Measurements from ENCODE around the gene RABL2B.
"Not testable (repeated sequence)": the region's sequence is repeated elsewhere in the genome, so short reads cannot be mapped to it uniquely, and the experiment has no call there.

Gene RABL2B

DNA sequence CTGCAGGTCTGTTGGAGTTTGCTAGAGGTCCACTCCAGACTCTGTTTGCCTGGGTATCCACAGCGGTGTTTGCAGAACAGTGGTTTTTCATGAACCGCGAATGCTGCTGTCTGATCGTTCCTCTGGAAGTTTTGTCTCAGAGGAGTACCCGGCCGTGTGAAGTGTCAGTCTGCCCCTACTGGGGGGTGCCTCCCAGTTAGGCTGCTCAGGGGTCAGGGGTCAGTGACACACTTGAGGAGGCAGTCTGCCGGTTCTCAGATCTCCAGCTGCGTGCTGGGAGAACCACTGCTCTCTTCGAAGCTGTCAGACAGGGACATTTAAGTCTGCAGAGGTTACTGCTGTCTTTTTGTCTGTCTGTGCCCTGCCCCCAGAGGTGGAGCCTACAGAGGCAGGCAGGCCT, 27.0 kb downstream of the RABL2B start:
- H3K9ac ChIP-seq (ENCODE audit: low read length); H3K4me1 ChIP-seq (ENCODE audit: control insufficient read depth, insufficient read depth, low read length); H3K4me3 ChIP-seq (ENCODE audit: low read length); H3K27me3 ChIP-seq (ENCODE audit: control insufficient read depth, insufficient read depth, low read length); H3K36me3 ChIP-seq (ENCODE audit: control insufficient read depth, insufficient read depth, low read length); H3K9me3 ChIP-seq (ENCODE audit: control insufficient read depth, low read length): not testable (repeated sequence)

DNA sequence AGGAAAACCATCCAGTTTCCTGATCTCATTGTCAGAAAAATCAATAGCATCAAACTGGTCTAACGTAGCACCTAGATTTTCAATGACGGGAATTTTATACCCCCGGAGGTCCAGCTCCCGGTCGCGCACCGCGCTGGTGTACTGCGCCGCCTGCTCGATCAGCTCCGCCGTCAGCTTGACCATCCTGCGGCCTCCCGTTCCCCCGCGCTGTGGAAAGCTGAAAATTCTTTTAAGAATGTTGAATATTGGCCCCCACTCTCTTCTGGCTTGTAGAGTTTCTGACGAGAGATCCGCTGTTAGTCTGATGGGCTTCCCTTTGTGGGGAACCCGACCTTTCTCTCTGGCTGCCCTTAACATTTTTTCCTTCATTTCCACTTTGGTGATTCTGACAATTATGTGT, 28.2 kb downstream of the RABL2B start:
- not testable (repeated sequence) for H3K9me3 ChIP-seq (ENCODE audit: control insufficient read depth, low read length); H3K9ac ChIP-seq (ENCODE audit: low read length); H3K27me3 ChIP-seq (ENCODE audit: control insufficient read depth, insufficient read depth, low read length); H3K4me1 ChIP-seq (ENCODE audit: control insufficient read depth, insufficient read depth, low read length); H3K36me3 ChIP-seq (ENCODE audit: control insufficient read depth, insufficient read depth, low read length); H3K4me3 ChIP-seq (ENCODE audit: low read length)

GRCh38 chr22:50749302-50750074, 33.9 kb downstream of the RABL2B start:
- not testable (repeated sequence) for H3K4me1 ChIP-seq (ENCODE audit: control insufficient read depth, insufficient read depth, low read length); H3K36me3 ChIP-seq (ENCODE audit: control insufficient read depth, insufficient read depth, low read length)

DNA sequence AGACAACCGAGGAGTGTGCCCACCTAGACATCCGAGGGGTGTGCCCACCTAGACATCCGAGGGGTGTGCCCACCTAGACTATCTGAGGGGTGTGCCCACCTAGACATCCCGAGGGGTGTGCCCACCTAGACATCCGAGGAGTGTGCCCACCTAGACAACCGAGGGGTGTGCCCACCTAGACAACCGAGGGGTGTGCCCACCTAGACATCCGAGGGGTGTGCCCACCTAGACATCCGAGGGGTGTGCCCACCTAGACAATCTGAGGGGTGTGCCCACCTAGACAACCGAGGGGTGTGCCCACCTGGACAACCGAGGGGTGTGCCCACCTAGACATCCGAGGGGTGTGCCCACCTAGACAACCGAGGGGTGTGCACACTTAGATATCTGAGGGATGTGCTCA, 34.8 kb downstream of the RABL2B start:
- H3K36me3 ChIP-seq (ENCODE audit: control insufficient read depth, insufficient read depth, low read length); H3K4me3 ChIP-seq (ENCODE audit: low read length); H3K9ac ChIP-seq (ENCODE audit: low read length); H3K4me1 ChIP-seq (ENCODE audit: control insufficient read depth, insufficient read depth, low read length); H3K9me3 ChIP-seq (ENCODE audit: control insufficient read depth, low read length); H3K27me3 ChIP-seq (ENCODE audit: control insufficient read depth, insufficient read depth, low read length): not testable (repeated sequence)

More at GRCh38 chr22:50749302-50750074, 33.9 kb downstream of the RABL2B start:
- H3K9ac ChIP-seq (ENCODE audit: low read length); H3K9me3 ChIP-seq (ENCODE audit: control insufficient read depth, low read length); H3K4me3 ChIP-seq (ENCODE audit: low read length); H3K27me3 ChIP-seq (ENCODE audit: control insufficient read depth, insufficient read depth, low read length): not testable (repeated sequence)

DNA sequence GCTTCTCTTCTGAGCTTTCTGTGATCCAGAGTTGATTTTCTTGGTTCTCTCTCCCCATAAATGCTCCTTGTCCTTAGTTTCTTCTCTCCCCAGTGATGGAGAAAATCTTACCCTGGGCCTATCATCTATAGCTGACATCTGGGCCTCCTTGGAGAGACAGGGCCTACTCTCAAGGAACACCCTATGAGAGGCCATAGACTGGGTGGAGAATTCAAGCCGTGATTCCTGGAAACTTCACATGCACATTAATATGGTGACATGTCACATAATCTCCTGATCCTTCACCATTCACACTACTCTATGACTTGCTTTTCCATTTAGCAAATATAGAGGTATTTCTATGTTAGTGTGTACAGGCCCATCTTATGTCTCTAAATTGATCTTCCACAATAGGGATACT, 35.9 kb downstream of the RABL2B start:
- not testable (repeated sequence) for H3K27me3 ChIP-seq (ENCODE audit: control insufficient read depth, insufficient read depth, low read length); H3K9ac ChIP-seq (ENCODE audit: low read length); H3K4me1 ChIP-seq (ENCODE audit: control insufficient read depth, insufficient read depth, low read length); H3K4me3 ChIP-seq (ENCODE audit: low read length); H3K36me3 ChIP-seq (ENCODE audit: control insufficient read depth, insufficient read depth, low read length); H3K9me3 ChIP-seq (ENCODE audit: control insufficient read depth, low read length)

DNA sequence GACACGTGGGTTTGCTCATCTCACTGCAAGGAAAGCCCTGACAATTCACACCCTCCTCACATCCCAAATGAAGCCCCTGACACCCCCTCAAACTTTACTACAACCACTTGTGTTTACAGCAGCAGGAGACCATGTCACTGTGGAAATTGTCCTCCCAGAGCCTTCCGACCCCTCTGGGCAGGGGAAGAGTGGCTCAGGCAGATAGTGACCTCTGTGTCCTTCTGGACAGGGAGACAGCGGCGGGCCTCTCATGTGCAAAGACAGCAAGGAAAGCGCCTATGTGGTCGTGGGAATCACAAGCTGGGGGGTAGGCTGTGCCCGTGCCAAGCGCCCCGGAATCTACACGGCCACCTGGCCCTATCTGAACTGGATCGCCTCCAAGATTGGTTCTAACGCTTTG, 39.0 kb downstream of the RABL2B start:
- not testable (repeated sequence) for H3K36me3 ChIP-seq (ENCODE audit: control insufficient read depth, insufficient read depth, low read length); H3K27me3 ChIP-seq (ENCODE audit: control insufficient read depth, insufficient read depth, low read length); H3K4me3 ChIP-seq (ENCODE audit: low read length); H3K4me1 ChIP-seq (ENCODE audit: control insufficient read depth, insufficient read depth, low read length); H3K9ac ChIP-seq (ENCODE audit: low read length); H3K9me3 ChIP-seq (ENCODE audit: control insufficient read depth, low read length)

GRCh38 chr22:50740714-50741113, 42.7 kb downstream of the RABL2B start:
- H3K9me3 ChIP-seq (ENCODE audit: control insufficient read depth, low read length); H3K4me1 ChIP-seq (ENCODE audit: control insufficient read depth, insufficient read depth, low read length); H3K27me3 ChIP-seq (ENCODE audit: control insufficient read depth, insufficient read depth, low read length); H3K9ac ChIP-seq (ENCODE audit: low read length); H3K4me3 ChIP-seq (ENCODE audit: low read length); H3K36me3 ChIP-seq (ENCODE audit: control insufficient read depth, insufficient read depth, low read length): not testable (repeated sequence)

- H3K4me3 ChIP-seq (ENCODE audit: low read length), result no peak overlapping the region
- peaks cover 8% of the 10 kb centered on the region for H3K27me3 ChIP-seq (ENCODE audit: control insufficient read depth, insufficient read depth, low read length)
- H3K9ac ChIP-seq (ENCODE audit: low read length), result no peak overlapping the region
- no peaks in the 10 kb centered on the region for H3K9me3 ChIP-seq (ENCODE audit: control insufficient read depth, low read length)
- H3K36me3 ChIP-seq (ENCODE audit: control insufficient read depth, insufficient read depth, low read length), result no peaks in the 10 kb centered on the region
- H3K4me1 ChIP-seq (ENCODE audit: control insufficient read depth, insufficient read depth, low read length), result no peaks in the 10 kb centered on the region
Measured at GRCh38 chr22:50739894-50740293, 43.5 kb downstream of the RABL2B start.

GRCh38 chr22:50739279-50739691, 44.2 kb downstream of the RABL2B start:
- no peaks in the 10 kb centered on the region for H3K9me3 ChIP-seq (ENCODE audit: control insufficient read depth, low read length)
- no peaks in the 10 kb centered on the region for H3K36me3 ChIP-seq (ENCODE audit: control insufficient read depth, insufficient read depth, low read length)
- no peaks in the 10 kb centered on the region for H3K4me1 ChIP-seq (ENCODE audit: control insufficient read depth, insufficient read depth, low read length)
- peaks cover 8% of the 10 kb centered on the region for H3K27me3 ChIP-seq (ENCODE audit: control insufficient read depth, insufficient read depth, low read length)
- H3K9ac ChIP-seq (ENCODE audit: low read length), result no peak overlapping the region
- no peak overlapping the region for H3K4me3 ChIP-seq (ENCODE audit: low read length)

DNA sequence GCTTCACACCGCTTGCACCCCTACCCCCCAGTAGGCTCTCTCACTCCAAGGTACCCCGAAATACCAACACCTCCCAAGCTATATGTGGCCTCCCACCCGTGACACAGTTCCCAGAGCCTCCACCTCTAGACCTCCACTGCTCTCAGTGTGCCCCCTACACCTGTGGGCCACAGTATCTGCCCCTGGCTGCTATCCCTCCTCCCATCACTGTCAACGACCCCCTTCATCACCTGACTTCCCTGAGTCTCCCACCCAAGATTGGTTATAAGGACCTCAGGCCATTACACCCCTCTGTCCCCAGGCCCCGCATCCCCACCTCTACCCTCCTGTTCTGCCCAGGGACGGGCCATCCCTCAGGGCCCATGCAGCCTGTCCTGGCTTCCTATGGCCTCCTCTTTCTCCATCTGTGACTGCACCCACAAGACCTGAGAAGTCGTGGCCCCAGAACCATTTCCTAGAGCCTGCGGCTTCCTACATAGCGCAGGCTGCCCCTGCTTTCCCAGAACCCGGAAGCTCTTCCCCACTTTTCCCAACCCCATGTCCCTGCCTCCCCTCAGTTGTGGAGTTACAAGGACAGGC, 44.7 kb downstream of the RABL2B start:
- no peaks in the 10 kb centered on the region for H3K9me3 ChIP-seq (ENCODE audit: control insufficient read depth, low read length)
- no peak overlapping the region for H3K4me3 ChIP-seq (ENCODE audit: low read length)
- H3K36me3 ChIP-seq (ENCODE audit: control insufficient read depth, insufficient read depth, low read length), result no peaks in the 10 kb centered on the region
- H3K27me3 ChIP-seq (ENCODE audit: control insufficient read depth, insufficient read depth, low read length), result peaks cover 8% of the 10 kb centered on the region
- H3K4me1 ChIP-seq (ENCODE audit: control insufficient read depth, insufficient read depth, low read length), result no peaks in the 10 kb centered on the region
- no peak overlapping the region for H3K9ac ChIP-seq (ENCODE audit: low read length)

DNA sequence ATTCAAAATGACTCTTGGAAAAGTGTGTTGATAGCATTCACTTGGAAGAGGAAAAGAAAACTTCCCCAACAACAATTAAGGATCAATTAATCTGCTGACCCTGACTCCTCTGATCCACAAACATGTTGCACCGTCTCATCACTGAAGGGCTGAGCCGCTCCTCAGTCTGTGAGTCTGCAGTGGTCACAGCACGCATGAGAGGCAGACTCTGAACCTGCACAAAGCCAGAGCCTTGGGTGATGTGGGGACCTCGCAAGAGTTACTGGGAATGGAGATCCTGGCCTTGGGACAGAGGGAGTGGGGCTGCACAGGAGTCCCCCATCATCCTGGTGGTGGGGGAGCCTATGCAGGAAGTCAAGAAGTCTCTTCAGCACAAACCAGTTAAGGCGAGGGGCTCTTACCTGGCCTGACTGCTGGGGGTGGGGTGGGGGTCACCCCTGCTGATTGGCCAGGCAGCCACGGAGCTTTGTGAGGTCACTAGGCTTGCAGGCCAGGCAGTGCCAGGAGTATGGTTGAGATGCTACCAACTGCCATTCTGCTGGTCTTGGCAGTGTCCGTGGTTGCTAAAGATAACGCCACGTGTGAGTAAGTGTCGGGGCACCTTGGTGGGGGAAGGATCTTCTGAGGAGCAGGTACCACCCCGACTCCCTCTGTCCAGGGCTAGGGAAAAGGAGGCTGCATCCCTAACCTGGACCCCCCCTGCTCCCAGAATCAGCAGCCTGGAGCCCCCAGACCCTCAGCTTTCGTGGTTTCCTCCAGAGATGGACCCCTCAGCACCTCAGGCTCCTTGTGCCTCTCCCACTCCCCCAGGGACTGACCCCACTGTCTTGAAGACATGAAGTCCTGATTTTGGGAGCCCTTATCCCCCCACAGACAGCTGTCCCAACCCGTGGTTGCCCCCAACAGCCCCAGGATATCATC, 45.4 kb downstream of the RABL2B start, which contains the start of gene ACR:
Gene ACR, plus strand, starts transcription at position 477 of the 921 bp plus-strand sequence. Its CDS starts 32 bp downstream, at position 509.
- Histone ChIP-seq H3K9me3 (ENCODE audit: control insufficient read depth, low read length) (no peaks in the 10 kb centered on the region), H3K9ac (ENCODE audit: low read length) (no peak within 1 kb of the TSS), H3K4me3 (ENCODE audit: low read length) (no peak within 1 kb of the TSS), H3K36me3 (ENCODE audit: control insufficient read depth, insufficient read depth, low read length) (no peaks in the 10 kb centered on the region), H3K4me1 (ENCODE audit: control insufficient read depth, insufficient read depth, low read length) (no peaks in the 10 kb centered on the region), H3K27me3 (ENCODE audit: control insufficient read depth, insufficient read depth, low read length) (peaks cover 8% of the 10 kb centered on the region)

DNA sequence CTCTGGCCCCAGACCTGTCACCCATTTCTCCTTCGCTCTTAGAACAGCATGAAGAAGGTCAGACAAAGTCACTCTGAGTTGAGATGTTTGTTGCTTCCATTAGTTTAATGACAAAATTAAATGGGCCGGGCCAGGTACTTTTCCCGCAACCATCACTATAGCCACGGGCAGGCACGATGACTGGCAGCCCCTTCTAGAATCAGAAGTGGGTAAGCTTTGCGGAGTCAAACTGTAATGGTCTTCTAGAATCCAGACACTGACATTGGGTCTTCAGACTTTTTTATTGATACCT, 47.8 kb downstream of the RABL2B start:
- H3K9me3 ChIP-seq (ENCODE audit: control insufficient read depth, low read length), result no peaks in the 10 kb centered on the region
- no peaks in the 10 kb centered on the region for H3K36me3 ChIP-seq (ENCODE audit: control insufficient read depth, insufficient read depth, low read length)
- H3K9ac ChIP-seq (ENCODE audit: low read length), result no peak overlapping the region
- H3K27me3 ChIP-seq (ENCODE audit: control insufficient read depth, insufficient read depth, low read length), result peaks cover 17% of the 10 kb centered on the region
- peaks cover 8% of the 10 kb centered on the region for H3K4me1 ChIP-seq (ENCODE audit: control insufficient read depth, insufficient read depth, low read length)
- no peak overlapping the region for H3K4me3 ChIP-seq (ENCODE audit: low read length)

Data from mucosa of stomach (tissue), 1 donor.